Activated naive CD8-positive, alpha-beta T cell treated with anti-CD3 and anti-CD28 coated beads, Interleukin-2, amount 10 ng/mL, durations not matched to agents 7 days and 5 days (primary cell): ENCODE measurements around the gene OSTF1. TPM values are rescaled to one million over a fixed set of nuclear protein-coding genes. Genes with fewer than 3 reads are reported as not detected.

ENCODE experiments used
- ATAC-seq: fragments of 150-1000 bp; cut with Tn5 transposase; one replicate; pipeline ENCODE4 v1.10.0; 2021; ENCODE audit warnings: low read depth, moderate library complexity
- POLR2A ChIA-PET: fragments of 350-600 bp; sonication (Branson Sonifier 250); formaldehyde crosslinking; loops from one replicate; lab custom pipeline; 2021; ENCODE audit warnings: antibody characterized with exemption; lab: Charles Lee
- DNase-seq: peaks from one replicate; pipeline ENCODE4 v3.0.0; 2021
- H3K27ac Mint-ChIP-seq: one replicate; pipeline ENCODE4 v1.8.0; 2022; ENCODE audit warnings: mild to moderate bottlenecking, mixed read lengths
- H3K27me3 Mint-ChIP-seq: one replicate; pipeline ENCODE4 v1.8.0; 2022; ENCODE audit warnings: mild to moderate bottlenecking, moderate library complexity, mixed read lengths
- H3K36me3 Mint-ChIP-seq: one replicate; pipeline ENCODE4 v1.8.0; 2021; ENCODE audit warnings: mild to moderate bottlenecking, mixed read lengths
- H3K4me1 Mint-ChIP-seq: one replicate; pipeline ENCODE4 v1.8.0; 2021; ENCODE audit warnings: mixed read lengths
- H3K4me3 Mint-ChIP-seq: one replicate; pipeline ENCODE4 v1.8.0; 2022; ENCODE audit warnings: mild to moderate bottlenecking, moderate library complexity, mixed read lengths
- H3K9me3 Mint-ChIP-seq: one replicate; pipeline ENCODE4 v1.8.0; 2021; ENCODE audit warnings: mixed read lengths
- total RNA-seq, 2 experiments: library from RNA; stranded (reverse); gene quantifications; one replicate each; pipeline ENCODE4 v1.2.3, GENCODE V29; 2021

OSTF1 gene
- total RNA-seq, 2 experiments from 2014 or later: 99.9 to 108 TPM

DNA sequence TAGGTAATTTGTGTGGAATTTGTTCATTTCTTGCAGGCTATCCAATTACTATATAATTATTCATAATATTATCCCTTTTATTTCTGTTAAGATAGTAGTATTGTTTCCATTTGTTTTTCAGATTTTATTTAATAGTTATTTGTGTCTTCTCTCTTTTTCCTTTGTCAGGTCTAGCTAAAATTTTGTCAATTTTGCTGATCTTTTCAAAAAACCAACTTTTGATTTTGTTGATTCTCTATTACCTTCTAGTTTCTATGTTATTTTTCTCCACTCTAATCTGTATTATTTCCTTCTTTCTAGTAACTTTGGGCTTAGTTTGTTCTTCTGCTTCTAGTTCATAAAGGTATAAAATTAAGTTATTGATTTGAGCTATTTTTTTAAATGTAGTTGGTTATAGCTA, 76.3 kb downstream of the OSTF1 start:
- Mint-ChIP-seq H3K36me3 (peaks cover 61% of the 10 kb centered on the region), H3K4me1 (peaks cover 17% of the 10 kb centered on the region), H3K9me3 (peaks cover 16% of the 10 kb centered on the region), H3K27me3 (no peaks in the 10 kb centered on the region), H3K27ac (no peak overlapping the region), H3K4me3 (no peak overlapping the region)
- ATAC-seq: no peak
- POLR2A ChIA-PET: no interaction called here
- no peak for DNase-seq

DNA sequence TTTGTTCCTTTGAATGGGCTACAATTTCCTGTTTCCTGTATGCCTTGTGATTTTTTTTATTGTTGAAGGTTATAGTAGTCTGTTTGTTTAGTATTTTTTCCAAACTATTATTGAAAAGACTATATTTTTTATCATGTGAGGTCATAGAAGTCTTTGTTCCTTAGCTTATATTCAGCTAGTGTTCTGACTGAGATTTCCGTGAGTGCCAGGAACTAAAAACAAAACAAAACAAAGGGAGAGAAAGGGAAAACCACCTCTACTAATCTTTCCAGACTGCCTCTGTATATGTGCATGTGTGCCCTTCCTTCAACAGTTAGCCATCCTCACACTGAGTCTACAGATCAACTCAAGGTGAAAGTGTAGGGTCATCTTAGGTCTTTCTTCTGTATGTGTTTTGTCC, 79.0 kb downstream of the OSTF1 start:
- DNase-seq (no peak), ATAC-seq (no peak)
- Mint-ChIP-seq H3K9me3 (peaks cover 16% of the 10 kb centered on the region), H3K27ac (no peak overlapping the region), H3K4me1 (peaks cover 34% of the 10 kb centered on the region), H3K36me3 (peaks cover 76% of the 10 kb centered on the region), H3K4me3 (no peak overlapping the region), H3K27me3 (no peaks in the 10 kb centered on the region)
- POLR2A ChIA-PET: no interaction called here

DNA sequence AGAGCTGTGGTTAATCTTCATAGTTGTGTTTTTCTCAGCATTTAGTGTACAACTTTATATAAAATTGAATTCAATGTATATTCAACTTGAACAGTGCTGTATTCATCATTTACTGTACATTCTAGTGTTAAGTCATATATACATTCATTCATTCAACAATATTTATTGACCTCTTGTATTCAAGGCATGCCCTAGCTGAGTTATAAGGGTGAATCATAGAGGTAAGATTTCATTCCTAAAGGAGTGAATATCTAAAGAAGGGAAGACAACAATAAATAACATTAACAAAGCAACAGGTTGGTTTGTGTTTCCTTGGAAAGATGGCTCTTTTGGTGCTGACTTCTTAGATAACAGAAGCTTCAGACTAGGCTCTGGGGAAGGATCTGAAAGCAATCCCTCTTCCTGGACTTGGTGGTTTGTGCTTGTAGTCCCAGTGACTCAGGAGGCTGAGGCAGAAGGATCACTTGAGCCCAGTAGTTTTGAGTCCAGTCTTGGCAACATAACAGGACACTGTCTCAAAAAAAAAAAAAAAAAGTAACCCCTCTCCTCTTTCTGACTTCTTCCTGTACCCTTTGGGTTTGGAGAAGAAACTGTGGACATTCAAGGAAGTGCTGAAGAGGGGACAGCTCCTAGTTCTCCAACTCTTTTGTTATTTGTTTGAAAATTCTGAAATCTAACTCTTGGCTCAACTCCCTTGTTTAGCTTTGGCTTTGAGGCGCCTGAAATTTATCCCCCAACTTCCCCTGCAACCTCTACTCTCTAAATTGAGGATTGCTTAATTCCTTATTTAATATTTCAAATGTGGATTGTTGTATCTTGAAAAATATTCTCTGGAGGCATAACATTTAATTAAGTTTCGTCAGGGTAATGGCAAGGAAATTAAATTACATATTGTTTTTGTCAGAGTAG, 80.2 kb downstream of the OSTF1 start:
- Mint-ChIP-seq H3K27me3 (no peaks in the 10 kb centered on the region), H3K9me3 (peaks cover 22% of the 10 kb centered on the region), H3K36me3 (peaks cover 74% of the 10 kb centered on the region), H3K4me1 (peaks cover 39% of the 10 kb centered on the region), H3K27ac (no peak overlapping the region), H3K4me3 (no peak overlapping the region)
- POLR2A ChIA-PET: interaction anchor here (0.7 kb wide), 1 partner anchor 91 kb away, joined by 3 read pairs; no protein-coding TSS in a partner anchor
- no peak for ATAC-seq
- DNase-seq: no peak

DNA sequence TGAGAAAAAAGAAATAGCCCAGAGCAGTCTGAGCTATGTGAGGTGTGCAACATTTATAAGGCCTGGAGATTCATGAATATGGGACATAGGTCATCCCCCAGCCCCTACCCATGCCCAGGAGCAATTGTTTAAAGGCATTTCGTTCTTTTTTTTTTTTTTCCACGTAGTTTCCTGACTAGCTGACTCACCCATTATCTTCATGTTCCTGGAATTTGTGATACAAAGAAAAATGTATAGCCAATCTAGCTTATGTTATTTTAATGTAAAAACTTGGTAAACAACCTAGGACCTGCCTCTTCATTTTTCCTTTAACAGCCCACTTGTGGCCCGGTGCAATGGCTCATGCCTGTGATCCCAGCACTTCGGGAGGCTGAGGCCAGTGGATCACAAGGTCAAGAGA, 81.3 kb downstream of the OSTF1 start:
- peaks cover 39% of the 10 kb centered on the region for H3K4me1 Mint-ChIP-seq
- no peak for ATAC-seq
- H3K36me3 Mint-ChIP-seq: peaks cover 74% of the 10 kb centered on the region
- peaks cover 22% of the 10 kb centered on the region for H3K9me3 Mint-ChIP-seq
- POLR2A ChIA-PET: interaction anchor here (0.9 to 1.8 kb wide), 2 partner anchors 21 to 82 kb away, joined by 3 to 5 read pairs; partner anchors contain the start of gene NMRK1
- no peak overlapping the region for H3K27ac Mint-ChIP-seq
- no peak for DNase-seq
- no peak overlapping the region for H3K4me3 Mint-ChIP-seq
- H3K27me3 Mint-ChIP-seq: no peaks in the 10 kb centered on the region

DNA sequence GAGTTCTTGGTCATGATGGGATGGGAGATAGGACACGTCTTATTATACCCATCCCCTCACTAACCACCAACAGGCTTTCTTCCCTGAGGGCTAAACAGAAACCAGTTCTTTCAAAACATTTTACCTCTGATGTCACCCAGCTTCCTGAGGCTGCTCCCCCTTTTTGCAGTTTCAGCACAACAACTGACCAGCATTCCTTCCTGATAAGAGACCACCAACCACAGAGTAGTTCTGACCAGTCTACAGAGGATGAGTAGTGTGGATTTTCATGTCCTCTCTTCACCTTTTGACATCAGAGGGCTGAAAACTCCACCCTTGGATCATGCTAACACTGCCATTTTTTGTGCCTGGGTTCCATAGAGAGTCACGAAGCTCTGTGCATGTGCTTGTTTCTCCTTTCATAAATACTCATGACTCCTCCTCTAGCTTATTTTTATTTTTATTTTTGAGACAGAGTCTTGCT, 82.6 kb downstream of the OSTF1 start:
- DNase-seq: no peak
- peak overlapping the region; percentile 69 for H3K27ac Mint-ChIP-seq
- H3K27me3 Mint-ChIP-seq: no peaks in the 10 kb centered on the region
- peaks cover 39% of the 10 kb centered on the region for H3K4me1 Mint-ChIP-seq
- peaks cover 19% of the 10 kb centered on the region for H3K9me3 Mint-ChIP-seq
- POLR2A ChIA-PET: interaction anchor here (1.8 kb wide), 1 partner anchor 23 kb away, joined by 5 read pairs; no protein-coding TSS in a partner anchor
- H3K36me3 Mint-ChIP-seq: peaks cover 65% of the 10 kb centered on the region
- no peak overlapping the region for H3K4me3 Mint-ChIP-seq
- ATAC-seq: peak; percentile 63

GRCh38 chr9:75175395-75175794, 87.1 kb downstream of the OSTF1 start:
- DNase-seq (no peak), ATAC-seq (no peak)
- Mint-ChIP-seq H3K36me3 (peaks cover 29% of the 10 kb centered on the region), H3K27ac (no peak overlapping the region), H3K4me3 (no peak overlapping the region), H3K9me3 (peaks cover 7% of the 10 kb centered on the region), H3K4me1 (peaks cover 19% of the 10 kb centered on the region), H3K27me3 (no peaks in the 10 kb centered on the region)
- POLR2A ChIA-PET: interaction anchor here (0.6 kb wide), 1 partner anchor 88 kb away, joined by 3 read pairs; no protein-coding TSS in a partner anchor

DNA sequence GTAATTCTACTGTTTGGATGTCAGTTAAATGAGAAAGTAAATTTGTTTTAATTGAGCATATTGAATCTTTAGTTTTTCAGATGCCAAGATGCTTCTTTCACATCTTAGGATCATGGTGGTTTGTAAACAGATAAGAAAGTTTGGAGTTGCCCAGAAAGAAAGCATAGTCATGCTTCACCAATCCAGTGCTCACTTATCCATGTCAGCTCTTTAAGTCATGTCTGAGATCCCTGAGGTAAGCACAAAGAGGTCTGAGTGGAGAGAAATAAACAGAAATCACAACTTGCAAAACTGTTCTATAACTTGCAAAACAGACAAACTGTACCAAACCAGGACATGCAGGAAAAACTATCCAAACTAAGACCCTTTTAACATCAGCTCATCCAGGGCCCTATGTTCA, 87.7 kb downstream of the OSTF1 start:
- ATAC-seq (no peak), DNase-seq (no peak)
- no peak overlapping the region for H3K27ac Mint-ChIP-seq
- no peak overlapping the region for H3K4me3 Mint-ChIP-seq
- POLR2A ChIA-PET: no interaction called here
- H3K9me3 Mint-ChIP-seq: peaks cover 7% of the 10 kb centered on the region
- H3K4me1 Mint-ChIP-seq: peaks cover 13% of the 10 kb centered on the region
- H3K36me3 Mint-ChIP-seq: peaks cover 27% of the 10 kb centered on the region
- no peaks in the 10 kb centered on the region for H3K27me3 Mint-ChIP-seq

DNA sequence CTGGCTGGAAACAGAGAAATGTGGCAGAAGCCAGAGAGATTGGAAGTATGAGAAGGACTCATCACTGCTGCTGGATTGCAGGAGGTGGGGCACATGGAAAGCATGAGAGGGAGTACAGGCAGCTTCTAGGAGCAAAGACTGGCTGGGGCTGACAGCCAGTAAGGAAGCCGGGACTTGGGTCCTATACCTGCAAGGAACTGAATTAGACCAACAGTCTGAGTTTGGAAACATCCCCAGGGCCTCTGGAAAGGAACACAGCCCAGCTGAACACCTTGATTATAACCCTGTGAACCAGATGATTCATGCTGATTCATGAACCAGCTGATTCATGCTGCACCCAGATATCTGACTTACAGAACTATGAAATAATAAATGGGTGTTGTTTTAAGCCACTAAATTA, 93.4 kb downstream of the OSTF1 start:
- POLR2A ChIA-PET: no interaction called here
- H3K27ac Mint-ChIP-seq: no peak overlapping the region
- ATAC-seq: no peak

GRCh38 chr9:75183306-75183705, 95.0 kb downstream of the OSTF1 start:
- peaks cover 1% of the 10 kb centered on the region for H3K9me3 Mint-ChIP-seq
- no peak for DNase-seq

More for the DNA sequence above, 93.4 kb downstream of the OSTF1 start:
- peaks cover 5% of the 10 kb centered on the region for H3K36me3 Mint-ChIP-seq
- peaks cover 2% of the 10 kb centered on the region for H3K4me1 Mint-ChIP-seq
- no peak overlapping the region for H3K4me3 Mint-ChIP-seq
- no peak for DNase-seq
- H3K27me3 Mint-ChIP-seq: no peaks in the 10 kb centered on the region
- H3K9me3 Mint-ChIP-seq: peaks cover 1% of the 10 kb centered on the region

DNA sequence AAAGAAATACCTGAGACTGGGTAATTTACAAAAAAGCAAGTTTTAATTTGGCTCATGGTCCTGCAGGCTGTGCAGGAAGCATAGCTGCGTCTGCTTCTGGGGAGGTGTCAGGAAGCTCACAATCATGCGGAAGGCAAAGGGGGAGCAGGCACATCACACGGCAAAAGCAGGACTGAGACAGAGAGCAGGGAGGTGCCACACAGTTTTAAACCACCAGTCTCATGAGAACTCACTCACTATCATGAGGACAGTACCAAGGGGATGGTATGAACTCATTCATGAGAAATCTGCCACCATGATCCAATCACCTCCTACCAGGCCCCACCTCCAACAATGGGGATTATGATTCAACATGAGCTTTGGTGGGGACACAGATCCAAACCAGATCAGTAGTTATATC, 96.2 kb downstream of the OSTF1 start:
- ATAC-seq: no peak
- no peaks in the 10 kb centered on the region for H3K27me3 Mint-ChIP-seq
- DNase-seq: no peak
- POLR2A ChIA-PET: interaction anchor here (0.6 kb wide), 1 partner anchor 41 kb away, joined by 3 read pairs; no protein-coding TSS in a partner anchor
- peaks cover 4% of the 10 kb centered on the region for H3K4me1 Mint-ChIP-seq
- H3K9me3 Mint-ChIP-seq: no peaks in the 10 kb centered on the region
- H3K27ac Mint-ChIP-seq: peak overlapping the region; percentile 37
- H3K4me3 Mint-ChIP-seq: no peak overlapping the region
- peaks cover 4% of the 10 kb centered on the region for H3K36me3 Mint-ChIP-seq

More at GRCh38 chr9:75183306-75183705, 95.0 kb downstream of the OSTF1 start:
- H3K27me3 Mint-ChIP-seq: no peaks in the 10 kb centered on the region
- H3K36me3 Mint-ChIP-seq: peaks cover 5% of the 10 kb centered on the region
- H3K27ac Mint-ChIP-seq: no peak overlapping the region
- peaks cover 4% of the 10 kb centered on the region for H3K4me1 Mint-ChIP-seq
- ATAC-seq: no peak
- POLR2A ChIA-PET: no interaction called here
- H3K4me3 Mint-ChIP-seq: no peak overlapping the region

- Mint-ChIP-seq H3K27me3 (no peaks in the 10 kb centered on the region), H3K4me3 (no peak overlapping the region), H3K9me3 (no peaks in the 10 kb centered on the region), H3K36me3 (peaks cover 4% of the 10 kb centered on the region), H3K27ac (no peak overlapping the region), H3K4me1 (peaks cover 4% of the 10 kb centered on the region)
- POLR2A ChIA-PET: no interaction called here
- peak; percentile 54 for DNase-seq
- ATAC-seq: peak; percentile 73
Observed at GRCh38 chr9:75185585-75186170, 97.4 kb downstream of the OSTF1 start.

GRCh38 chr9:75186767-75187380, 98.6 kb downstream of the OSTF1 start:
- ATAC-seq (no peak), DNase-seq (no peak)
- Mint-ChIP-seq H3K4me1 (peaks cover 4% of the 10 kb centered on the region), H3K27me3 (no peaks in the 10 kb centered on the region), H3K9me3 (no peaks in the 10 kb centered on the region), H3K4me3 (no peak overlapping the region), H3K36me3 (peaks cover 4% of the 10 kb centered on the region), H3K27ac (no peak overlapping the region)
- POLR2A ChIA-PET: no interaction called here

DNA sequence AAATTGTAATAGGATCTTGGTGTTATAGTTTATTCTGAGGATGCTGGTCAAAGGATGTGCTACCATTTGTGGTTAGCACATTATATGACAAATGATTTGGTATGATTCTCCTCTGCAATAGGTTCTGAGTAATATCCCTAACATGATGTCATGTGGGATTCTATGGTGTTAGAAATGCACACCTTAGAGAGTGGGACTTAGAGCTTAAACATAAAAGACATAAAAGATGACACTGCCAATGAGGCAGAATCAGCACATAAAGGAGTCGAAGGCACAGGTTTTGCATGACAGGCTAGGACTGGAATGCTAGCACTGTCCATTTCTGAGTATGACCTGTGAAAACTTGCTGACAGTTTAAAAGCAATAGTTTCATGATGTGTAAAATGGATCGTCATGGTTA, 100.4 kb downstream of the OSTF1 start:
- ATAC-seq: no peak
- Mint-ChIP-seq H3K36me3 (peaks cover 1% of the 10 kb centered on the region), H3K4me1 (peaks cover 4% of the 10 kb centered on the region), H3K27ac (no peak overlapping the region), H3K9me3 (no peaks in the 10 kb centered on the region), H3K4me3 (no peak overlapping the region), H3K27me3 (no peaks in the 10 kb centered on the region)
- DNase-seq: no peak
- POLR2A ChIA-PET: no interaction called here
